ENCODE measurements around the gene SLC23A2.
"Not testable (repeated sequence)": the region's sequence is repeated elsewhere in the genome, so short reads cannot be mapped to it uniquely, and the experiment has no call there.

The SLC23A2 gene

GRCh38 chr20:4880051-4880450 is 121.3 kb downstream of the SLC23A2 start:
- no peak for TF ChIP-seq POLR2A (IDR thresholded peaks at IDR 0.05; ENCODE audit: extremely low read depth, insufficient read length)
- no peak for TF ChIP-seq CTCF (IDR thresholded peaks at IDR 0.05; ENCODE audit: low read depth, low read length)
- no peak for TF ChIP-seq MAX (IDR thresholded peaks at IDR 0.05; ENCODE audit: low read depth, low read length)
- no peak for TF ChIP-seq MYC (IDR thresholded peaks at IDR 0.05; ENCODE audit: low read depth, low read length)
- DNase-seq (ENCODE audit: low read depth): no peak
- no peak overlapping the region for H3K4me3 ChIP-seq (ENCODE audit: low read depth, low read length)

GRCh38 chr20:4878099-4878498 is 123.2 kb downstream of the SLC23A2 start:
- DNase-seq (ENCODE audit: low read depth); H3K4me3 ChIP-seq (ENCODE audit: low read depth, low read length): not testable (repeated sequence)

DNA sequence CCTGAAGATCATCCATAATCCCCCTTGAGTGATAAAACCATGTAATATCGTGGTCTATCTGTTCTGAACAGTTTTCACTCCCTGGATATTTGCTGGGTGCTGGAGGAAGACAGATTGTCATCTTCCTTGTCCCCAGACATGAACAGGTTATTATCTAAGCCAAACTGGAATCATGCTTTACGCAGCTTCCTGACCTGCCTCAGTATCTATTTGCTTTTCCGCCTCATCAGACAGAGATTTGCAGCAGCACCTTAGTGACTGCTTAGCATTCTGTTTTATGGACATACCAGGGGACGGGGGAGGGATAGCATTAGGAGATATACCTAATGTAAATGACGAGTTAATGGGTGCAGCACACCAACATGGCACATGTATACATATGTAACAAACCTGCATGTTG is 124.6 kb downstream of the SLC23A2 start:
- DNase-seq (ENCODE audit: low read depth): no peak

DNA sequence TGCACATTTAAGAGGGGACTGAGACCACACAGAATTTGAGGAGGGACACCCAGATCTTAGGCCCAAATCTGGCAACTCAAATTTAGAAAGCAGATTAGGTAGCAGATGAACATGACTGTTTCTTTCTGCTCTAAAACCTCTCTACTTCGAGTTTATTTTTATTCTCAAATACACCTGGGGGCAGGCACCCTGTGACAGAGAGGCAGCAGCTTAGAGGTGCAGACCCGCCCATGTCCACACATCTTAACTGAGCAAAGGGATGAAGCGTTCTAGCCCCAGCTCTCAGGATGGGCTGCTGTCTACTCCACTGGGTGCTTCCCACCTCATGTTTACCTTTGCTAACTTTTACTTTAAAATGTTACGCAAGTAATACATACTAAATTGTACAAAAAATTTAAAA is 125.0 kb downstream of the SLC23A2 start:
- TF ChIP-seq CTCF (IDR thresholded peaks at IDR 0.05; ENCODE audit: low read depth, low read length) (no peak), MAX (IDR thresholded peaks at IDR 0.05; ENCODE audit: low read depth, low read length) (no peak), POLR2A (IDR thresholded peaks at IDR 0.05; ENCODE audit: extremely low read depth, insufficient read length) (no peak), MYC (IDR thresholded peaks at IDR 0.05; ENCODE audit: low read depth, low read length) (no peak)
- no peak for DNase-seq (ENCODE audit: low read depth)
- no peak overlapping the region for H3K4me3 ChIP-seq (ENCODE audit: low read depth, low read length)

More for the DNA sequence above, 124.6 kb downstream of the SLC23A2 start:
- no peak overlapping the region for H3K4me3 ChIP-seq (ENCODE audit: low read depth, low read length)
- TF ChIP-seq CTCF (IDR thresholded peaks at IDR 0.05; ENCODE audit: low read depth, low read length) (no peak), MYC (IDR thresholded peaks at IDR 0.05; ENCODE audit: low read depth, low read length) (no peak), POLR2A (IDR thresholded peaks at IDR 0.05; ENCODE audit: extremely low read depth, insufficient read length) (no peak), MAX (IDR thresholded peaks at IDR 0.05; ENCODE audit: low read depth, low read length) (no peak)

DNA sequence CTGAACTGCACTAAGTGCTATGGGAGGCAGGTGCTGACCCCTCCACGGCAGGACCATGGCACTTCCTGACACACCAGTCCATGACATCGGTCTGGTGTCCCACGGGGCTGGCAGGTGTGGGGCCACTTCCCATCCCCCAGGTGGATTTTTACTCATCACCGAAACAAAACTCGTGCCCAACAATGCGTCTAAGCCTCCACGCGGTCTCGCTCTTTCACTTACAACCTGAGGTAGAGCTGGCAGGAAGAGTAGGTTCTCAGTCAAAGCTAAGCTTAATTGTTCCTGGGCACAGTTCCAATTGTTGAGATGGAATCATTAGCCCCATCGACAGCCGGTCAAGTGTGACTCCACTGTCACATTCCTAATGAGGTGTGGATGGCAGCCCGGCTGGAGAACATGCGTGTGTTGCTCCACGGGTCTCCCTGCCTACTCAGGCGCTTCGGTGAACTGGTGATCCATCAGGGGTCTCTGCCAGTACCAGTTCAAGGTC is 125.7 kb downstream of the SLC23A2 start:
- TF ChIP-seq POLR2A (IDR thresholded peaks at IDR 0.05; ENCODE audit: extremely low read depth, insufficient read length): no peak
- no peak for TF ChIP-seq MAX (IDR thresholded peaks at IDR 0.05; ENCODE audit: low read depth, low read length)
- no peak for TF ChIP-seq CTCF (IDR thresholded peaks at IDR 0.05; ENCODE audit: low read depth, low read length)
- no peak for TF ChIP-seq MYC (IDR thresholded peaks at IDR 0.05; ENCODE audit: low read depth, low read length)
- DNase-seq (ENCODE audit: low read depth): no peak
- H3K4me3 ChIP-seq (ENCODE audit: low read depth, low read length): no peak overlapping the region

- TF ChIP-seq MAX (IDR thresholded peaks at IDR 0.05; ENCODE audit: low read depth, low read length) (no peak), CTCF (IDR thresholded peaks at IDR 0.05; ENCODE audit: low read depth, low read length) (no peak), POLR2A (IDR thresholded peaks at IDR 0.05; ENCODE audit: extremely low read depth, insufficient read length) (no peak), MYC (IDR thresholded peaks at IDR 0.05; ENCODE audit: low read depth, low read length) (no peak)
- no peak overlapping the region for H3K4me3 ChIP-seq (ENCODE audit: low read depth, low read length)
- no peak for DNase-seq (ENCODE audit: low read depth)
Measured at GRCh38 chr20:4873396-4873795, 127.9 kb downstream of the SLC23A2 start.

Data from NB4 (cell line).